CD4-positive, alpha-beta T cell treated with Interleukin-6 for 4 hours (primary cell): ENCODE results near the gene RAP1GAP.

Experiments
- DNase-seq: peaks from one replicate; pipeline ENCODE4 v3.0.0-alpha.2; 2020; ENCODE audit warnings: mixed read lengths

RAP1GAP gene

GRCh38 chr1:21589618-21590017 is 79.5 kb downstream of the RAP1GAP start:
- DNase-seq: no peak

GRCh38 chr1:21587602-21587953 is 81.6 kb downstream of the RAP1GAP start:
- DNase-seq: no peak

GRCh38 chr1:21586846-21587601 is 82.1 kb downstream of the RAP1GAP start:
- DNase-seq: no peak

GRCh38 chr1:21586222-21586621 is 82.9 kb downstream of the RAP1GAP start:
- DNase-seq: no peak

- no peak for DNase-seq
These were observed 84.1 kb downstream of the RAP1GAP start for GRCh38 chr1:21585037-21585436.

GRCh38 chr1:21584096-21584495 is 85.1 kb downstream of the RAP1GAP start:
- DNase-seq: no peak

GRCh38 chr1:21579791-21580190 is 89.4 kb downstream of the RAP1GAP start:
- no peak for DNase-seq

GRCh38 chr1:21577933-21578332 is 91.2 kb downstream of the RAP1GAP start:
- DNase-seq: no peak

GRCh38 chr1:21577324-21577723 is 91.8 kb downstream of the RAP1GAP start:
- DNase-seq: no peak

GRCh38 chr1:21576798-21577187 is 92.4 kb downstream of the RAP1GAP start:
- DNase-seq: no peak

GRCh38 chr1:21576031-21576797 is 92.9 kb downstream of the RAP1GAP start:
- DNase-seq: no peak

- DNase-seq: no peak
These were observed 93.7 kb downstream of the RAP1GAP start for GRCh38 chr1:21575351-21575942.

- DNase-seq: no peak
These were observed 94.5 kb downstream of the RAP1GAP start for GRCh38 chr1:21574466-21575151.

- DNase-seq: no peak
These were observed 95.1 kb downstream of the RAP1GAP start for GRCh38 chr1:21573971-21574465.

GRCh38 chr1:21573475-21573874 is 95.7 kb downstream of the RAP1GAP start:
- no peak for DNase-seq

- DNase-seq: no peak
These were observed 96.4 kb downstream of the RAP1GAP start for GRCh38 chr1:21572735-21573277.

- no peak for DNase-seq
These were observed 96.9 kb downstream of the RAP1GAP start for GRCh38 chr1:21572221-21572620.

GRCh38 chr1:21570885-21571284 is 98.3 kb downstream of the RAP1GAP start:
- no peak for DNase-seq

GRCh38 chr1:21570528-21570875 is 98.7 kb downstream of the RAP1GAP start:
- DNase-seq: no peak

GRCh38 chr1:21569820-21570527 is 99.2 kb downstream of the RAP1GAP start:
- DNase-seq: no peak

- no peak for DNase-seq
These were observed 100.3 kb downstream of the RAP1GAP start for GRCh38 chr1:21568809-21569385.
